Mucosa of descending colon (tissue), 3 donors: ENCODE measurements around the gene FGF13. TPM values are rescaled to one million over a fixed set of nuclear protein-coding genes. Genes with fewer than 3 reads are reported as not detected.
A peak's percentile ranks its signal among the peaks of the same experiment; 100 is the strongest.

ENCODE experiments used
- ATAC-seq: fragments of 200-7000 bp; cut with Tn5 transposase; one replicate; pipeline ENCODE4 v1.9.1; 2020; ENCODE audit warnings: mild to moderate bottlenecking, moderate library complexity
- DNase-seq, 3 donors: peaks; one replicate each; pipeline ENCODE4 v3.0.0-alpha.2; 2020
- H3K36me3 ChIP-seq: fragments of 200-600 bp; one replicate; pipeline ENCODE4 v1.8.0; 2021; ENCODE audit warnings: low read depth, mild to moderate bottlenecking
- H3K4me1 ChIP-seq: fragments of 200-600 bp; one replicate; pipeline ENCODE4 v1.8.0; 2021; ENCODE audit warnings: low read depth, mild to moderate bottlenecking
- H3K4me3 ChIP-seq: fragments of 200-600 bp; one replicate; pipeline ENCODE4 v1.8.0; 2021; ENCODE audit warnings: mild to moderate bottlenecking
- H3K9me3 ChIP-seq: fragments of 200-600 bp; one replicate; pipeline ENCODE4 v1.8.0; 2021; ENCODE audit warnings: mild to moderate bottlenecking
- CTCF ChIP-seq: fragments of 200-600 bp; IDR thresholded peaks from one replicate; pipeline ENCODE4 v1.8.0; 2022; ENCODE audit warnings: antibody characterized with exemption, mild to moderate bottlenecking
- intact Hi-C, 2 donors: fragments of 100-400 bp; cut with DNase I in 1 of 2; cut with micrococcal nuclease in 1 of 2; formaldehyde crosslinking; loops; one replicate each; pipeline versions ENCODE4 v1.11.0 to v1.11.1; 2022; cut with DNase I, micrococcal nuclease
- long read RNA-seq, 2 donors: library from polyadenylated mRNA; unstranded; transcript quantifications; one replicate each; pipeline ENCODE4 v2.0.0, GENCODE V29; 2019 to 2021
- total RNA-seq, 3 donors: library from RNA; stranded (reverse); fragmentation: NEBNext Ultra II Directional in 2 of 3; extraction: Animal tissue kit (Norgen Biotek cat#: 25700) in 2 of 3; gene quantifications; one replicate each; pipeline versions ENCODE4 v1.2.1 to v1.2.4, GENCODE V29; 2021 to 2023
- donor health status: DM: no; HTN: no; CAD: no; lungs with moderate emphysema.
- donor health status: DM: no; HTN: no; CAD: no.
- donor health status: DM: no; HTN: yes; CAD: no.

FGF13 gene
- 10 to 100 TPM in 1 of 3 donors, 1 to 10 TPM in 2; 2.3 to 12.8 (median 2.7) TPM for total RNA-seq
- long read RNA-seq, donor 1, full-length matches to known transcripts: 17 of 19 reads
- long read RNA-seq, donor 1, partial matches to known transcripts: 2 of 19 reads
- long read RNA-seq, donor 1, other reads (novel, unspliced or antisense): 0 of 19 reads
- long read RNA-seq, donor 2, partial matches to known transcripts: 0 of 1 reads
- long read RNA-seq, donor 2, other reads (novel, unspliced or antisense): 1 of 1 reads

- TF ChIP-seq CTCF: no peak
- Histone ChIP-seq H3K4me3 (no peak within 1 kb of the TSS), H3K36me3 (no peaks in the 10 kb centered on the region), H3K4me1 (no peaks in the 10 kb centered on the region), H3K9me3 (no peaks in the 10 kb centered on the region)
- intact Hi-C loops: no loop called here
- no peak for ATAC-seq
- DNase-seq: peak in 2 of 3 donors; percentile 14 to 41
Measured at GRCh38 chrX:138711399-138712347, at the start of gene FGF13. Gene FGF13 (minus strand): TSS chrX:138711717. CDS start chrX:138711003, 714 bp downstream.

GRCh38 chrX:138759217-138759943 lies 47.9 kb upstream of the FGF13 start:
- DNase-seq (no peak), ATAC-seq (no peak)
- Histone ChIP-seq H3K4me1 (no peaks in the 10 kb centered on the region), H3K36me3 (no peaks in the 10 kb centered on the region), H3K4me3 (no peak overlapping the region), H3K9me3 (no peaks in the 10 kb centered on the region)
- intact Hi-C loops: no loop called here
- no peak for TF ChIP-seq CTCF

GRCh38 chrX:138756234-138756633 lies 44.7 kb upstream of the FGF13 start:
- Histone ChIP-seq H3K36me3 (no peaks in the 10 kb centered on the region), H3K4me1 (no peaks in the 10 kb centered on the region), H3K9me3 (no peaks in the 10 kb centered on the region), H3K4me3 (no peak overlapping the region)
- intact Hi-C loops: no loop called here
- peak; percentile 24 for ATAC-seq
- peak in 1 of 3 donors; percentile 11 for DNase-seq
- no peak for TF ChIP-seq CTCF

GRCh38 chrX:138754861-138755260 lies 43.3 kb upstream of the FGF13 start:
- intact Hi-C loops: no loop called here
- no peak overlapping the region for H3K4me3 ChIP-seq
- no peaks in the 10 kb centered on the region for H3K36me3 ChIP-seq
- TF ChIP-seq CTCF: no peak
- DNase-seq (no peak), ATAC-seq (no peak)
- H3K9me3 ChIP-seq: no peaks in the 10 kb centered on the region
- H3K4me1 ChIP-seq: no peaks in the 10 kb centered on the region

- DNase-seq (no peak), ATAC-seq (no peak)
- no peaks in the 10 kb centered on the region for H3K4me1 ChIP-seq
- H3K9me3 ChIP-seq: no peaks in the 10 kb centered on the region
- intact Hi-C loops: no loop called here
- no peak for TF ChIP-seq CTCF
- no peaks in the 10 kb centered on the region for H3K36me3 ChIP-seq
- H3K4me3 ChIP-seq: no peak overlapping the region
Measured at GRCh38 chrX:138748480-138748879, 37.0 kb upstream of the FGF13 start.
